Measurements from ENCODE around the gene IRAK2. TPM values are rescaled to one million over a fixed set of nuclear protein-coding genes. Genes with fewer than 3 reads are reported as not detected.

IRAK2 gene
- total RNA-seq, 3 donors from 2014 or later (not counting 1 experiment from before 2014, with no cell fraction given): 10.4 to 28.2 (median 10.9) TPM

DNA sequence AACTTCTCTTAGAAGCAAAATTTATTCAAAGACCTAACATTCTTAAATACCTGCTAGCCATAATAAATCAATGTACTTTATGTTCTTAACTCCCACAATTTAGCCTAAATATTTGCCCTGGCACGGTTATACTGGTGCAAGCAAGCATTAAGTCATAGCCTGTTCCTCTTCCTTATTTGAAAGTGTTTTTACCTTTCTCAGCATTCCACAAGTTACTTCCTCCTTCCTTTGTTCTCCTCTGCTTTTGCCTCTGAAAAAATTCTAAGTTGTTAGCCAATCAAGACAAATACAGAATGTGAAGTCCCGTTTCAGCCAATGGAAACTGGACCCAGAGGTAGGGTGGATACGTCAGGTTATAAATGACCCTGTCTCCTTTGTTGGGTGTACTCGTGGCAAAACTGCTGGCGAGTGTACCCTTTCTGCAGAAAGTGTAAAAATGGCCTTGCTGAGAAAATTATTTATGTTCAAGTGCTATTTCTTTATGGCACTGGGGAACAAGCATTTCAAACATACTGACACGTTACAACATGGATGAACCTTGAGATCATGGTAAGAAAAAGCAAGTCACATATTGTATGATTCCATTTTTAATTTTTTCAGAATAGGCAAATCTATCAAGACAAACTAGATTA, 80.5 kb downstream of the IRAK2 start:
- Histone ChIP-seq H3K4me1 (ENCODE audit: control insufficient read depth, insufficient read depth, low read length) (peaks cover 47% of the 10 kb centered on the region), H3K27me3 (ENCODE audit: control insufficient read depth, insufficient read depth, low read length) (no peaks in the 10 kb centered on the region), H3K4me3 (ENCODE audit: low read length) (no peak overlapping the region), H3K27ac (ENCODE audit: low read length) (no peak overlapping the region), H3K36me3 (ENCODE audit: control insufficient read depth, insufficient read depth, low read length) (no peaks in the 10 kb centered on the region), H3K9me3 (ENCODE audit: control insufficient read depth, insufficient read depth, low read length) (peaks cover 7% of the 10 kb centered on the region)
- H3K27ac Mint-ChIP-seq: no peak overlapping the region
- intact Hi-C loops (cut with micrococcal nuclease): loop anchor here (5.0 to 10.0 kb wide), 2 partner anchors 128 to 260 kb away; partner anchors contain the start of genes BRK1 and EMC3
- H3K27me3 Mint-ChIP-seq (ENCODE audit: low read depth in 2 of 2): no peaks in the 10 kb centered on the region
- no peak overlapping the region for H3K4me3 Mint-ChIP-seq
- 97% methylated on average over 6 of the region's 6 CpGs for WGBS (ENCODE audit: insufficient coverage)
- peaks cover 5 to 6% of the 10 kb centered on the region in 2 donors for H3K9me3 Mint-ChIP-seq
- H3K36me3 Mint-ChIP-seq: peaks cover 18% of the 10 kb centered on the region
- TF ChIP-seq, protein P1, sequence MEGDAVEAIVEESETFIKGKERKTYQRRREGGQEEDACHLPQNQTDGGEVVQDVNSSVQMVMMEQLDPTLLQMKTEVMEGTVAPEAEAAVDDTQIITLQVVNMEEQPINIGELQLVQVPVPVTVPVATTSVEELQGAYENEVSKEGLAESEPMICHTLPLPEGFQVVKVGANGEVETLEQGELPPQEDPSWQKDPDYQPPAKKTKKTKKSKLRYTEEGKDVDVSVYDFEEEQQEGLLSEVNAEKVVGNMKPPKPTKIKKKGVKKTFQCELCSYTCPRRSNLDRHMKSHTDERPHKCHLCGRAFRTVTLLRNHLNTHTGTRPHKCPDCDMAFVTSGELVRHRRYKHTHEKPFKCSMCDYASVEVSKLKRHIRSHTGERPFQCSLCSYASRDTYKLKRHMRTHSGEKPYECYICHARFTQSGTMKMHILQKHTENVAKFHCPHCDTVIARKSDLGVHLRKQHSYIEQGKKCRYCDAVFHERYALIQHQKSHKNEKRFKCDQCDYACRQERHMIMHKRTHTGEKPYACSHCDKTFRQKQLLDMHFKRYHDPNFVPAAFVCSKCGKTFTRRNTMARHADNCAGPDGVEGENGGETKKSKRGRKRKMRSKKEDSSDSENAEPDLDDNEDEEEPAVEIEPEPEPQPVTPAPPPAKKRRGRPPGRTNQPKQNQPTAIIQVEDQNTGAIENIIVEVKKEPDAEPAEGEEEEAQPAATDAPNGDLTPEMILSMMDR (IDR thresholded peaks at IDR 0.05): no peak
- peaks cover 47 to 50% of the 10 kb centered on the region in 2 donors for H3K4me1 Mint-ChIP-seq
- no peak for DNase-seq
- no peak for ATAC-seq

DNA sequence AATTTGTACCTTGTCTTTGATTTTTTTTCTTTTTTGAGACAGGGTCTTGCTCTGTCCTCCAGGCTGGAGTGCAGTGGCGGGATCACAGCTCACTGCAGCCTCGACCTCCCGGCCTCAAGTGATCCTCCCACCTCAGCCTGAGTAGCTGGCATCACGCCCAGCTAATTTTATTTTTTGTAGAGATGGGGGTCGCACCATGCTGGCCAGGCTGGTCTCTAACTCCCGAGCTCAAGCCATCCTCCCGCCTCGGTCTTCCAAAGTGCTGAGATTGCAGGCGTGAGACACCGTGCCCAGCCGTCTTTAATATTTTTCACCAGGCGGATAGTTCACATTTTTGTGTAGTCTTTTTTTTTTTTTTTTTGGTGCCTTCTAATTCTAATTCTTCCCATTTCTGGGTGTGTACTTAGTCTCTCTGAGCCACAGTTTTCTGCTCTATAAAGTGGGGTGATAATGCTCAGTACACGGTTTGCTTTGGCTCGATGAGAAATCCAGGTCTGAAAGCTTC, 83.0 kb downstream of the IRAK2 start:
- WGBS (ENCODE audit: insufficient coverage): 65% methylated on average over 14 of the region's 14 CpGs
- Histone ChIP-seq H3K27me3 (ENCODE audit: control insufficient read depth, insufficient read depth, low read length) (no peaks in the 10 kb centered on the region), H3K9me3 (ENCODE audit: control insufficient read depth, insufficient read depth, low read length) (peaks cover 7% of the 10 kb centered on the region), H3K4me3 (ENCODE audit: low read length) (peak overlapping the region; percentile 30), H3K27ac (ENCODE audit: low read length) (peak overlapping the region; percentile 30), H3K36me3 (ENCODE audit: control insufficient read depth, insufficient read depth, low read length) (peaks cover 2% of the 10 kb centered on the region), H3K4me1 (ENCODE audit: control insufficient read depth, insufficient read depth, low read length) (peaks cover 36% of the 10 kb centered on the region)
- DNase-seq (no peak), ATAC-seq (no peak)
- H3K9me3 Mint-ChIP-seq: peaks cover 5 to 6% of the 10 kb centered on the region in 2 donors
- H3K4me1 Mint-ChIP-seq: peaks cover 57 to 60% of the 10 kb centered on the region in 2 donors
- peak overlapping the region; percentile 90 for H3K4me3 Mint-ChIP-seq
- intact Hi-C loops (cut with micrococcal nuclease): loop anchor here (1.0 to 10.0 kb wide), 3 partner anchors 130 to 263 kb away; partner anchors contain the start of genes BRK1, EMC3 and FANCD2
- H3K27ac Mint-ChIP-seq: peak overlapping the region; percentile 90 to 95
- no peaks in the 10 kb centered on the region for H3K27me3 Mint-ChIP-seq (ENCODE audit: low read depth in 2 of 2)
- TF ChIP-seq, protein P1 (IDR thresholded peaks at IDR 0.05): no peak
- peaks cover 18% of the 10 kb centered on the region for H3K36me3 Mint-ChIP-seq

DNA sequence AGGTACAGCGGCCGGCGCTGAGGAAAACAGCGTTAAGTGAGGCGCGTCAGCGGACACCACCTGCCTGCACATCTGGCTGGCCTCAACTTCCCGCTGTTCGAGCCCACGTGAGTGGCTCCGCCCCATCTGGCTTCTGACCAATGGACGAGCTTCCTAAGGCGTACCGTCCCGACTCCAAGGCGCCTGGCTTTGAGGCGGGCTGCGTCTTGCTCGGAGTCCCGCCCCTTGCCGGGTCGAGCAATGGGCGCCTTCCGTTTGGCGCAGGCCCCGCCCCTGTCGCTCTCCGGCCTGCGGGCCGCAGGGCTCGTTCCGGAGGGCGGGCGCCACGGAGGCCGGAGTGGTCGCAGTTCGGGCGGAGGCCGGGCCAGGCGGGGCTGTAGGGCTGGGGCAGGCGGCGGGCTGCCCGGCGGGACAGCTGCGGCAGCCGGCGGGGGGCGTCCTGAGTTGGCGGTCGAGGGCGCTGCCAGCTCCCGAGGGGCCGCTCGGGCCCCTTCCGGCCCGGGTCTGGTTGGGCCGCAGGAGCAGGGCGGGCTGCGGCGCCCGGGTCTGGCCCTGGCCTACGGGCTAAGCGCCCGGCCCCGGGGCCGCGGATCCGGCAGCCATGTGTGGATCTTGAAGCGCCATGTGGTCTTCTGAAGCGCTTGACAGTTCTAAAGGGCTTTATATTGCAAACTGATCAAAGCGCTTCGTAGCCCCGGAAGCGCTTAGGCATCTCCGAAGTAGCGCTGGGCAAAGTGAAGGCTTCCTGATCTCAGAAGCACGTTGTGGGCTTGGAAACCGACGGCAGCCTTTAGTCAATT, 83.7 kb downstream of the IRAK2 start, which contains the start of gene TATDN2:
Gene TATDN2, plus strand, starts transcription at position 276 of the 800 bp plus-strand sequence. CDS start 742 bp downstream, outside the sequence.
- intact Hi-C loops (cut with micrococcal nuclease): loop anchor here (1.0 to 10.0 kb wide), 3 partner anchors 131 to 264 kb away; partner anchors contain the start of genes BRK1, EMC3 and FANCD2

More for the DNA sequence above, 83.7 kb downstream of the IRAK2 start, which contains the start of gene TATDN2:
- peak within 1 kb of the TSS; percentile 97 for H3K4me3 Mint-ChIP-seq
- peaks cover 57 to 61% of the 10 kb centered on the region in 2 donors for H3K4me1 Mint-ChIP-seq
- ATAC-seq (peak; percentile 94 to 98 (median 94)), DNase-seq (peak; percentile 81 to 98)
- peak within 1 kb of the TSS; percentile 68 for H3K4me3 ChIP-seq (ENCODE audit: low read length)
- TF ChIP-seq, protein P1 (IDR thresholded peaks at IDR 0.05): no peak
- H3K36me3 ChIP-seq (ENCODE audit: control insufficient read depth, insufficient read depth, low read length): peaks cover 7% of the 10 kb centered on the region
- H3K9me3 ChIP-seq (ENCODE audit: control insufficient read depth, insufficient read depth, low read length): peaks cover 7% of the 10 kb centered on the region
- H3K4me1 ChIP-seq (ENCODE audit: control insufficient read depth, insufficient read depth, low read length): peaks cover 30% of the 10 kb centered on the region
- H3K27me3 Mint-ChIP-seq (ENCODE audit: low read depth in 2 of 2): no peaks in the 10 kb centered on the region
- peak within 1 kb of the TSS; percentile 41 for H3K27ac ChIP-seq (ENCODE audit: low read length)
- H3K36me3 Mint-ChIP-seq: peaks cover 18% of the 10 kb centered on the region
- H3K9me3 Mint-ChIP-seq: peaks cover 5 to 6% of the 10 kb centered on the region in 2 donors
- H3K27ac Mint-ChIP-seq: peak within 1 kb of the TSS; percentile 90 to 95
- under 1% methylated on average over 80 of the region's 80 CpGs for WGBS (ENCODE audit: insufficient coverage)
- H3K27me3 ChIP-seq (ENCODE audit: control insufficient read depth, insufficient read depth, low read length): no peaks in the 10 kb centered on the region

All from natural killer cell (primary cell).